HG02885 (cell line): ENCODE results near the gene MXD3.
"Not testable (repeated sequence)": the region's sequence is repeated elsewhere in the genome, so short reads cannot be mapped to it uniquely, and the experiment has no call there.

Experiments
- ATAC-seq: cut with Tn5 transposase; IDR thresholded peaks from one replicate; pipeline ENCODE4 v1.9.1; 2021; ENCODE audit warnings: mild to moderate bottlenecking; ENCODE audit not compliant: unreplicated experiment, poor library complexity

The MXD3 gene

DNA sequence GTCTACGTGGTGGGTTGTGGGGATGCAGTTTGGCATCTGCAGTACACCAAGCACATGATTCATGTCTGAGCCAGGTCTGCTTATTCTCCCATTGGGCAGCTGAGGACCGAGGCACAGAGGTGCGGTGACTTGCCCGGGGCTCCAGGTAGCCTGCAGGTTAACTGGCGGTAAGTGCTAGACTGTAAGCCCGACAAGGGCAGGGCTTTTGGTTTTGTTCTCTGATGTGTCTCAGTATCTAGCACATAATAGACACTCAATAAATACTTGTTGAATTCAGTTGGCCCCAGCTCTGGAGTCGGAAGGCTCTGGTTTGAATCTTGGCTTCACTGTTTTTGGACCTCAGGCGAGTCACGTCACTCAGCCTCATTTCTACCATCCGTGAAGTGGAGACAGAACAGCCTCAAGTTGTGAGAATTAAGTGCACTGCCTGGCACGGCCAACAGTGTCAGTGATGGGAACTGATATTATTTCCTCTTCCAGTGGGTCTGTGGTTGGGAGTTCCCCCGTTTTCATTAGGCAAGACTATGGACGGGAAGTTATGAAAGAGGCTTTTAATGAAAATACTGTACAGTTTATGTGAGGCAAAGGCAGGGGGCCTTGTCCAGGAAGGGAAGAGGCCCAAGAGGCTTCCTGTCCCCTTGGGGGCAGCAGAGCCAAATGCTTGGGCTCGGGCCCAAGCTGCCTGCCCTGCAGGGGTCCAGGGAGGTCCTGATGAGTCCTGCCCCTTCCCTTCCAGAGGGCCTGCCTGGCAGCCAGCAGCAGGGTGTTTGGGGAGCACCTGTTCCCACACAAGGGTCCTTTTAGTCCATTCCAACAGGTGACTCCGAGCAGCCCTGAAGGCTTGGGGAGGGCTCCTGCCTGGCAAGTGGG, 4.8 kb downstream of the MXD3 start:
- no peak for ATAC-seq

DNA sequence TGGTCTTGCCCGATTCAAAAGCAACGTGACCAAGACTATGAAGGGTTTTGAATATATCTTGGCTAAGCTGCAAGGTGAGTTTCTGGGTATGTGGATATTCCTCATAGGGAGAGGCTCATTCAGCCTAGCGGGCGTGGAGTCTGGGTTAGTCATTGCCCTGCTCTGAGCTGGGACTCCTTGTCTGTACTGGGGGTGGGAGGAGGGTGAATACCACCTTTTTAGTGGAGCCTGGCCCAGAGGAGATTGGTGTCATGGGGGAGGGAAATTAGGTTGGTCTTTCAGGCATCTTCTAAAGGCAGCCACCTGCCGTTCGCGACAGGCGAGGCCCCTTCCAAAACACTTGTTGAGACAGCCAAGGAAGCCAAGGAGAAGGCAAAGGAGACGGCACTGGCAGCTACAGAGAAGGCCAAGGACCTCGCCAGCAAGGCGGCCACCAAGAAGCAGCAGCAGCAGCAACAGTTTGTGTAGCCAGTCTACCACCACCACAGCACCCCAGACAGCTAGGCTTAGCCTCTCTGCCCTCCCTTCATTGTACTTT, 5.5 kb downstream of the MXD3 start:
- ATAC-seq: not testable (repeated sequence)

DNA sequence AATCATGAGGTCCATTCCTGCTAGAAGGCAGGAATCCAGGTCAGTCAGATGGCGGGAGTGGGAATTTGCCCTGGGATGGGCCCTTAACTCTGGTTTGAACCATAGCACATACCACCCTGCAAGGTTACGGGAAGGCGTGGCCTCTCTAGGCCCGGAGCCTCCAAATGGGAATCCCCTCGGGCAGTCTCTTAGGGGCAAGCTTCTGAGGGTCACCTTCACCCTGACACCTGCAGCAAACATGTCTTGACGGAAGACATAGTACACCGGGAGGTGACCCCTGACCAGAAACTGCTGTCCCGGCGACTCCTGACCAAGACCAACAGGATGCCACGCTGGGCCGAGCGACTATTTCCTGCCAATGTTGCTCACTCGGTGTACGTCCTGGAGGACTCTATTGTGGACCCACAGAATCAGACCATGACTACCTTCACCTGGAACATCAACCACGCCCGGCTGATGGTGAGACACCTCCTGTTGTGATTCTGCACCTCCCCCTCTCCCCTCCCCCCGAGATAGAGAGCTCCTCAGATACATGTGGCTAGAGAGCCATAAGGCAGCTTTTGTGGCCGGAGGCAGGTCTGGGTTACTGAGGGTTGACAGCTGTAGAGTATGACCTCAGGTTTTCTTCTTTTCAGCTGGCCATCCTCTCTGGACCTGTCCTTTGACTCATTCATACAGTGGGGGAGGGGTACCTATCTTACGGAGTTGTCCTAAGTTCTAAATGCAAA, 7.1 kb downstream of the MXD3 start:
- no peak for ATAC-seq

DNA sequence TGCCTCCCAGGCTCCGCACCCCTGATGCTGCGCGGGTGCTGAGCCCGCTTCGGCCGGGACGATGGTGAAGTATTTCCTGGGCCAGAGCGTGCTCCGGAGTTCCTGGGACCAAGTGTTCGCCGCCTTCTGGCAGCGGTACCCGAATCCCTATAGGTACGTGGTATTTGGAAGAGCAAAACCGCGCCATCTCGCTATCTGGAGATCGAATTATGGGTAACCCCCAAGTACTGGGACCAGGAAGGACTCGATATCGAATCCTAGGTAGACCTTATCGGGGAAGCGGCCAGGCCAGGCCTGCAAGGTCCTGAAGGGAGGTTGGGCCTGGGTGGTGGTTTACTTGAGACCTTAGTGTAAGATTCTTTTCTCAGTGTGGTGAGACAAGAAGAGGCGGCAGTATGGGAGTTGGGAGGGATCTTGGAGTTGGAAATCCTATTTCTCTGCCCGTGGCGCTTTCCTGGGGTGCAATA, 7.7 kb downstream of the MXD3 start:
- ATAC-seq: no peak

DNA sequence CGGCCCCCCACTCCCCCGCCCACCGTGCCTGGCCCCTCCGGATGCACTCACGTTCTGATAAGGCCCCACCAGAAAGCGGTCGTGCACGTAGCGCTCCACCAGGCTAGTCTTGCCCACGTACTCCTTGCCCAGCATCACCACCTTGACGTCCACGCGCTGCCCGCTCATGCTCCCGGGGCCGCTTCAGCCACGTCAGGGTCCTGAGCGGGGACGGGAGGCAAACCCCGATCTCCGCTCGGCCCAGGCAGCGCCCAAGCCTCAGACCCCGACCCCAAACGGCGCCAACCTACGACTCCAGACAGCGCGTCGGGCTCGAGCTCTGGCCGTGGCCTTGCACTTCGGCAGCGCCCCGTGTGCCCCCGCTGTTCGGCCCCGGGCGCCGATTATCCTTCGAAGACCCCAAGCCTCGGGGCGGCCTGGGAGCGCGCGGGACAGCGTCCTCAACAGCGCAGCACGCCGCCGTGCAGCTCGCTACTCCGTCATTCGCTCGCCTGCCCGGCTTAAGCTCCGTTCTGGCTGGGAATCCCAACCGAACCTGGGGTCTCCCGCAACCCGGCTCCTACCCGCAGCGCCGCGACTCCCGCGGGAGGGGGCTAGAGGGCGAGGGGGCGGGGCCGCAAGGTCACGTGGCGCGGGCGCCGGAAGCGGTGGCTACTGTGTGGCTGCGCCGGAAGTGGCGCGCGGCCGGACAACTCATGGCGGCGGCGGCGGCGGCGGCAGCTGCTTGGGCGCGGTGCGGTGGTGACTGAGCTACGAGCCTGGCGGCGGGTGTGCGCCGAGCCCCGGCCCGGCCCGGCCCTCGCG, 8.4 kb downstream of the MXD3 start, which contains the start of the genes PRELID1 and RAB24:
Gene PRELID1, plus strand, starts transcription at position 679 of the 804 bp plus-strand sequence. CDS start 187 bp downstream, outside the sequence.
Gene RAB24, minus strand, starts transcription at position 599 of the 804 bp plus-strand sequence. Its CDS starts 431 bp downstream, at position 168.
- peak; percentile 76 for ATAC-seq

DNA sequence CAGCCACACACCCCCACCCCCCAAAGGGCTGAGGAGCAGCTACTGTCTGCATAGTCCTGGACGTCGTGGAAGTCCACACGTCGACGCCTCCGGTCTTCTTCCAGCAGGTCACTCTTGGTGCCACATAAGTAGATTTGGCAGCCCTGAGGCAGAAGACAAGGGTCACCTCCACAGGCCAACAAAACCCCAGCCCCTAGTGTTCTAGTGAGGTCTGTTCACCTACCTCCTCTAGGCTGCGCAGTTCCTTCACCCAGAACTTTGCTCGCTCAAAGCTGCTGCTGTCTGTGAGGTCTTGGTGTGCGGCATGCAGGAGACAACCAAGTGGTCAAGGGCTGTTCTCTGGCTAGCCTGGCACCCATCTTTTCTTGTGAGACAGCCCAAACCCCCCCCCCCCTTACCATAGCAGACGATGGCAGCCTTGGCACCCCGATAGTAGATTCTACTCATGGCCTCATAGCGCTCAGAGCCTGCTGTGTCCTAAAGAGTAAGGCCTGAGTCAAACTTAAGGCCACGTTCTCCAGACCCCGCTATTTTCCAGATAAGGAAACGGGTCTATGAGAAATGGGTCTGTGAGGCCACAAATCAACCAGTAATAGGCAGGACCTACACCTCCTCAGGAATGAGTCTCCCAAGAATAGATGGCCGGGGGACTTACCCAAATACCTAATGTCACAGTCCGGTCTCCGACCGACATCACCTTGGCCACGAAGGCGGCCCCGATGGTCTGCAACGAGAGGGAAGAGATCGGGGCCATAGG, 9.2 kb downstream of the MXD3 start:
- no peak for ATAC-seq

DNA sequence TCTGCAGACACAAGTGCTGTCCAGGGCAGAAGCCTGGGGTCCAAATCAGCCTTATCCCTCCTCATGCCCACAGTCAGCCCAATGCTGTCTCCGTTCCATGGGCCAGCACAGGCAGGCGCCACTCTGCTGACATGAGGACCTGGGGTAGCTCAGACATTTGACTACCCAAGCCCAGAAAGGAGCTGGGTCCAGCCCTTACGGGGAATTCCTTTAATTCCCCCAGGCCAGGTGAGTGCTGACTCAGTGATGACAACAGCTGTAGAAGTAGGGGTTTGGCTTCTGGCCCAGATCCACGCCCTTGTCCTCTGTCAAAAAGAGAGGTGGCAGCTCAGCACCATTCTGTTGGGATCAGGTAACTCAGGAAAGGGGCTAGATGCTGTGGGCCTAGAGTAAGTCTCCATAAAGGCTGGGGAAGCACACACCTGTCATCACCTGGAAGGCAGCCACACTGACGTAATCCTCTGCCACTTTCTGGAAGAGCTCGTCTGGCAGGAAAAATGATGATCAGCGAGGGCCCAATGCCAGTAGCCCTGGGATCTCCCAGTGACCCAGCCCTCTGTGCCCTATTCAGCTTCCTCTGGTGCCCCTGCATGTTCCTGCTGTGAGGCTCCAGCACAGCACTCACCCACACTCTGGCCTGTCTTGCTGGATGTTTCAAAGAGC, 10.1 kb downstream of the MXD3 start:
- ATAC-seq: no peak

DNA sequence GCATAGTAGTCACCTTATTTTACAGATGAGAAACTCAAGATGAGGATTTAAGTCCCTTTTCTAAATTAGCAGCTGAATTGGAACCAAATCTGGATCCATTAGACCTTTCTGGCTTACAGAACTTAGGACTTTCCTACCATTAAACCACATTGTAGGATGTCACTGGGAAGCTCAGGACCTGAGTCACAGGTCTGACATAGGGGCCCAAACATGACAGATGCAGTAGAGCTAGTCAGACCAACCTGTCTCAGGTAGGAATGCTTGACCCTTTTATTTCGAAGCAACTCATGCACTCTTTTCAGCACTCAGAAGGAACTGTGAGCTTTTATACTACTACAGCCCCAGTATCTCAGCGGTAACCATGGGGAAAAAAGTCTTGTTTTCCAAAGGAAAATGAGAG, 10.7 kb downstream of the MXD3 start:
- ATAC-seq: no peak

DNA sequence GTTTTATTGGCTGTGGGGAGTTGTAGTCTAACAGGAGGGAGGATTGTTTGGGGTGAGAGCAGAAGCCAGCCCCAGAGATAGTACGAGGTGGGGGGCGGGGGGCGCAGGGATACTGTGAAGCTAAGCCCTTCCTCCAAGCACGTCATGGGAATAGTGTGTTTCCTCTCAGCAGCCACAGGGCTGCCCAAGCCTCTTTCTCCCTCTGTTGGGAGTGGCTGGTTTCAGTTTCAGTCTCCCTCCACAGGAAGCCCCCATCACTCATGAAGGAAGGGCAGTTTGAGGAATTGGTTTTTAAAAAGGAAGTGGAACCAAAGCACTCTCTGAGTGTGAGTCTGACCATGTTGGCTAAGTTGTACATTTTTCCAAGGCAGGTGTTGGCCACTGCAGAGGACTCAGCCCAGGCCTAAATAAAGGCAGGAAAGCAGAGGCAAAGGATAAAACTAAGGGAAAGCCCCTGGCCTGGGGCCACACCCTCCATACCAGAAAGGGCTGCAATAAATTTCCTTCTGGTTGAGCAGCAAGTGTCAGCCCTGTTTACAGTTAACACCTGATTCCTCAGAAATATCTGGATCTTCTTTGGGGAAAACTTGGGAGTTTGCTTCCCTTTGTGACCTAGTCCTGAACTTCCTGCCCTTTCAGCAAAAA, 11.3 kb downstream of the MXD3 start:
- peak; percentile 46 for ATAC-seq

DNA sequence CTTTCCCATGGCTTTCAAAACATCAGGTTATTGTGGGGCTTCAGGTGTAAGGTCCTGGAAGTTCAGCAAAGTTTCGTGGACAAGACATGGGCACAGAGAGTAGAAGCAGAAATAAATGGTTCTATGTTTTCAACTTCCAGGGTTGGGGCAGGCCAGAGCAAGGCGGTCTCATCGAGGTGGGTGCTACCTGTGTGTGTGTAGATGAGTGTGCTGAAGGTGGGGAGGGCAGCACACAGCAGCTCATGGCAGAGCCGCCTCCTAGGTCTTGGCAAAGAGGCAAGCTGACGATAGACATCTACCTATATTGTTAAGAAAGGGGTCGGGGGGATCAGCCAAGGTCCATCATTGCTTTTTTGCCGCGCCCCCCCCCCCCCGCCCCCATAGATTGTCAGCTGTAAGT, 12.0 kb downstream of the MXD3 start:
- no peak for ATAC-seq

DNA sequence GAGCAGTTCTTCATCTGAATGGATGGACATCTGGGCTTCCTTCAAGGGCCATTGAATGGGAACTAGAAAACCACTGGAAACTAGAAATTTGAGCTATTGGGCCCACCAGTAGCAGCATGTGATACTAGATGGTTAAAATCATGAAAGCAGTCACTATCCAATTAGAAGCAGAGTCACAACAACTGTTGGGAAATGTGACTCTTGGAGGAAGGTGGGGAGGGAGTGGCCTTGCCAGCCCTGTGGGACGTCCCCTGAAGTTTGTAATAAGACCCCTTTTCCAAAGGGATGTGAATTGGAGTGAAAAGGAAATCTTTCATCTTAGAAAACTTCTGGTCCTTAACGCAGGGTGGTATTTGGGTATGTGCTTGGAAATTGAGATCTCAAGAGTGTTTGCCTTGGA, 13.8 kb downstream of the MXD3 start:
- ATAC-seq: no peak

DNA sequence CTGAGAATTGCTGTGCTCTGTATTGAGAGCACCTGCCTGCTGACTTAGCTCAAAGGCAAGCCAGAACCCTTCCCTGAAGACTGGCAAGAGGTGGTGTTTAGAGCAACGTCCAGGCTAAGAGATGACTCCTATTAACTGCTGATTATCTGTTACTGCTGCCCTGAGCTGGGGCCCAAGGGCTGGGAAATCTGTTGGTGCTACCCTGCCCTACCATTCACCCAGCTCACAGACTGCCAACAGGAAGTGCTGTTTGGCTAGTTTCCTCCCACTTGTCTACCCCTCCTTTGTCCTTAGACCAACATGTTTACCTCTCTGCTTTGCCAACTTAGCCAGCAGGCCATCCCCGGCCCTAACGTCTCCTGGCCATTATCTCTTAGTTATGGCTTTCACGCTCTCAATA, 15.1 kb downstream of the MXD3 start:
- ATAC-seq: no peak

DNA sequence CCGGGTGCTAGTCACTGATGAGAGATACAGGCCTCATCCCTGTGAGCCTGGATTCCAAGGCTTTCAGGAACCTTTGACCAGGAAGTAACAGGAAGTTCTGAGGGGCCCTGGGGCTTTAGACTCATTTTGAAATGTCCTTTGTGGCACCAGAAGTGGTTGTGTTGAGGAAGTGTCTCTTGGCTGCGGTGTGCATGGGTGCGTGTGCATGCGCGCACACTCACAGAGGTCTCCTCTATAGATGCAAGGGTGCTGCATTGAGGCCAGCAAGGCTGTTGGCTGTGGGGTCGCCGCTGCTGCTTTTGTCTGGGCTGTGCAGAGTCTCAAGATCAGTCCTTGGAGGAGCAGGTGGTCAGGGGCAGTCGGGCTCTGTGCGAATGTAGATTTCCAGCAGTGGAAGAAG, 15.8 kb downstream of the MXD3 start:
- ATAC-seq: no peak

DNA sequence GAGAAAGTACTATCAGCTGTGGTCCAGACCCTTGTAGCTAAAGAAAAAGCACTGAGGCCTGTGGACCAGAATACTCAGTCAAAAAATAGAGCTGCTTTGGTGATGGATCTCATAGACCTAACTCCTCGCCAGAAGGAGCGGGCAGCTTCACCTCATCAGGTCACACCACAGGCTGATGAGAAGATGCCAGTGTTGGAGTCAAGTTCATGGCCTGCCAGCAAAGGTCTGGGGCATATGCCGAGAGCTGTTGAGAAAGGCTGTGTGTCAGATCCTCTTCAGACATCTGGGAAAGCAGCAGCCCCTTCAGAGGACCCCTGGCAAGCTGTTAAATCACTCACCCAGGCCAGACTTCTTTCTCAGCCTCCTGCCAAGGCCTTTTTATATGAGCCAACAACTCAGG, 17.1 kb downstream of the MXD3 start:
- ATAC-seq: no peak

DNA sequence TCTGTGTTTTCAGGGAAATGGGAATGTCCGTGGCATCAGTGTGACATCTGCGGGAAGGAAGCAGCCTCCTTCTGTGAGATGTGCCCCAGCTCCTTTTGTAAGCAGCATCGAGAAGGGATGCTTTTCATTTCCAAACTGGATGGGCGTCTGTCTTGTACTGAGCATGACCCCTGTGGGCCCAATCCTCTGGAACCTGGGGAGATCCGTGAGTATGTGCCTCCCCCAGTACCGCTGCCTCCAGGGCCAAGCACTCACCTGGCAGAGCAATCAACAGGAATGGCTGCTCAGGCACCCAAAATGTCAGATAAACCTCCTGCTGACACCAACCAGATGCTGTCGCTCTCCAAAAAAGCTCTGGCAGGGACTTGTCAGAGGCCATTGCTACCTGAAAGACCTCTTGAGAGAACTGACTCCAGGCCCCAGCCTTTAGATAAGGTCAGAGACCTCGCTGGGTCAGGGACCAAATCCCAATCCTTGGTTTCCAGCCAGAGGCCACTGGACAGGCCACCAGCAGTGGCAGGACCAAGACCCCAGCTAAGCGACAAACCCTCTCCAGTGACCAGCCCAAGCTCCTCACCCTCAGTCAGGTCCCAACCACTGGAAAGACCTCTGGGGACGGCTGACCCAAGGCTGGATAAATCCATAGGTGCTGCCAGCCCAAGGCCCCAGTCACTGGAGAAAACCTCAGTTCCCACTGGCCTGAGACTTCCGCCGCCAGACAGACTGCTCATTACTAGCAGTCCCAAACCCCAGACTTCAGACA, 17.7 kb downstream of the MXD3 start:
- ATAC-seq: no peak

DNA sequence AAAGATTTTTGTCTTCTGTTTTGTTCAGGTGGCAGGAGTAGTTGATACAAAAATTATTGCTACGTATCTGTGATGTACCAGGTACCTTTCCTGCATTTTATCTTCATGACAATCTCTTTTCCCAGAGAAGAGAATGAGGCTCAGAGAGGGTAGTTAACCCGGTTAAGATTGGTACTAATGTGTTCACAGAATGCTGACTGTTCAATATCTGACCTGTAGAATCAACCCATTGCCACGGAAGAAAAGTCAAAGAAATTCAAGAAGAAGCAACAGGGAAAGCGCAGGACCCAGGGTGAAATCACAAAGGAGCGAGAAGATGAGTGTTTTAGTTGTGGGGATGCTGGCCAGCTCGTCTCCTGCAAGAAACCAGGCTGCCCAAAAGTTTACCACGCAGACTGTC, 20.0 kb downstream of the MXD3 start:
- ATAC-seq: no peak

DNA sequence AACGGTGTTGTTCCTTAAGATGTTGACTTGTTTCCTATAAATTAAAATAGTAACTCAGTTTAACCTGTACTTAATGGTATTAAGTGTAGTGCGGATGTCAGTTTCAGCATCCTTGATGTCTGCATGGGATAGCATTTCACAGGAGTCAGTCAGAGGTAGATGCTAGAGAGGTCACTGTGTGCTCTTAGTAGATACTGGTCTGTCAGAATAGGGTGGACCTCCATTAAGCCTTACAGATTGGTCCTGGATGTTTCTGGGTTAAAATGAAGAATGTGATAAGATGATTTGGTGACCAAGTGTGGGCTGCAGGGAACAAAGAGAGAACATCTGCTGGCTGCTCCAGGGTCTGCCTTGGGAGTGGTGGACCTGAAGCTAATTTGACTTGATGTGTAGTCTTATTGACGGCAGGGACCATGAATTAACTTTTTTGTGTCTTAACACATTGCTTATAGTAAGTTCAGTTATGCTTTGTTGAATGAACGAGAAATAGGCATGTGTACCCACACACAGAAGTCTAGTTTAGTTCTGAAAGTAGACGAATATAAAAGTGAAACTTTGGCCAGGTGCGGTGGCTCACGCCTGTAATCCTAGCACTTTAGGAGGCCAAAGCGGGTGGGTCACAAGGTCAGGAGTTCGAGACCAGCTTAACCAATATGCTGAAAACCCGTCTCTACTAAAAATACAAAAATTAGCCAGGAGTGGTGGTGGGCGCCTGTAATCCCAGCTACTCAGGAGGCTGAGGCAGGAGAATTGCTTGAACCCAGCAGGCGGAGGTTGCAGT, 20.7 kb downstream of the MXD3 start:
- ATAC-seq: no peak
